GM21515 (cell line): Measurements from ENCODE around the gene AFP.
"Not testable (repeated sequence)": the region's sequence is repeated elsewhere in the genome, so short reads cannot be mapped to it uniquely, and the experiment has no call there.

ENCODE experiments used
- ATAC-seq: cut with Tn5 transposase; IDR thresholded peaks from one replicate; pipeline ENCODE4 v1.9.1; 2021; ENCODE audit not compliant: unreplicated experiment

The AFP gene

GRCh38 chr4:73435984-73436383 lies at the start of gene AFP:
Gene AFP, plus strand, starts transcription at chr4:73436221. Its CDS starts 42 bp downstream, at chr4:73436263.
- no peak for ATAC-seq

GRCh38 chr4:73387552-73387951 lies 48.5 kb upstream of the AFP start:
- ATAC-seq, result no peak

DNA sequence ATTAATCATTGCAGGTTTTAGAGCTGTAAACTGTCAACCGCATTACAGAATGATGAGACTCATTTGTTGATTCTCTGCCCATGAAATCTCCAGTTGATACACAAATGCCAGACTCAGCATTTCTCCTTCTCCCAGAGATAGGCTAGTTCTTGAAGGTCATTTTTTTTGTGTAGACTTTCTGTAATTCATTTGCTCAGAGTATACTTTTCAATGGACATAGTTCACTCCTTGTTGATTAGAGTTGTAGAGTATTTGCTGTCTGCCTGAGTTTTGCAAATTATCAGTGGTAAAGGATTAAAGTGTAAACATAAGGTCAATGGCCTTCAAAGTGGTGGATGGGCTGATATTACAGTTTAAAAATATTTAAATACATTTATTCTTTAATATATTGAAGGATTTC lies 47.1 kb upstream of the AFP start:
- no peak for ATAC-seq

DNA sequence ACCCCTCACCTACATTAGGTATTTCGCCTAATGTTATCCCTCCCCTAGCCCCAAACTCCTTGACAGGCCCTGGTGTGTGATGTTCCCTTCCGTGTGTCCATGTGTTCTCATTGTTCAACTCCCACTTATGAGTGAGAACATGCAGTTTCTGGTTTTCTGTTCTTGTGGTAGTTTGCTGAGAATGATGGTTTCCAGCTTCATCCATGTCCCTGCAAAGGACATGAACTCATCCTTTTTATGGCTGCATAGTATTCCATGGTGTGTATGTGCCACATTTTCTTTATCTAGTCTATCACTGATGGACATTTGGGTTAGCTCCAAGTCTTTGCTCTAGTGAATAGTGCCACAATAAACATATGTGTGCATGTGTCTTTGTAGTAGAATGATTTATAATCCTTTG lies 46.4 kb upstream of the AFP start:
- not testable (repeated sequence) for ATAC-seq

GRCh38 chr4:73391774-73392173 lies 44.2 kb upstream of the AFP start:
- ATAC-seq, result no peak

- no peak for ATAC-seq
Measured at GRCh38 chr4:73392936-73393335, 43.1 kb upstream of the AFP start.

- ATAC-seq, result no peak
Measured at GRCh38 chr4:73396304-73396703, 39.7 kb upstream of the AFP start.

GRCh38 chr4:73396993-73397972 lies 38.7 kb upstream of the AFP start:
- ATAC-seq, result no peak

- ATAC-seq, result no peak
Measured at GRCh38 chr4:73401412-73401811, 34.6 kb upstream of the AFP start.

DNA sequence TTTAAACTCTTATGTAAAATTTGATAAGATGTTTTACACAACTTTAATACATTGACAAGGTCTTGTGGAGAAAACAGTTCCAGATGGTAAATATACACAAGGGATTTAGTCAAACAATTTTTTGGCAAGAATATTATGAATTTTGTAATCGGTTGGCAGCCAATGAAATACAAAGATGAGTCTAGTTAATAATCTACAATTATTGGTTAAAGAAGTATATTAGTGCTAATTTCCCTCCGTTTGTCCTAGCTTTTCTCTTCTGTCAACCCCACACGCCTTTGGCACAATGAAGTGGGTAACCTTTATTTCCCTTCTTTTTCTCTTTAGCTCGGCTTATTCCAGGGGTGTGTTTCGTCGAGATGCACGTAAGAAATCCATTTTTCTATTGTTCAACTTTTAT lies 32.0 kb upstream of the AFP start, which contains the start of gene ALB:
TSS of gene ALB (plus strand) at position 246 of the 400 bp plus-strand sequence. CDS start at position 287, 41 bp downstream.
- ATAC-seq, result no peak

DNA sequence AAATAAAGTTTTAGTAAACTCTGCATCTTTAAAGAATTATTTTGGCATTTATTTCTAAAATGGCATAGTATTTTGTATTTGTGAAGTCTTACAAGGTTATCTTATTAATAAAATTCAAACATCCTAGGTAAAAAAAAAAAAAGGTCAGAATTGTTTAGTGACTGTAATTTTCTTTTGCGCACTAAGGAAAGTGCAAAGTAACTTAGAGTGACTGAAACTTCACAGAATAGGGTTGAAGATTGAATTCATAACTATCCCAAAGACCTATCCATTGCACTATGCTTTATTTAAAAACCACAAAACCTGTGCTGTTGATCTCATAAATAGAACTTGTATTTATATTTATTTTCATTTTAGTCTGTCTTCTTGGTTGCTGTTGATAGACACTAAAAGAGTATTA lies 31.6 kb upstream of the AFP start:
- no peak for ATAC-seq

DNA sequence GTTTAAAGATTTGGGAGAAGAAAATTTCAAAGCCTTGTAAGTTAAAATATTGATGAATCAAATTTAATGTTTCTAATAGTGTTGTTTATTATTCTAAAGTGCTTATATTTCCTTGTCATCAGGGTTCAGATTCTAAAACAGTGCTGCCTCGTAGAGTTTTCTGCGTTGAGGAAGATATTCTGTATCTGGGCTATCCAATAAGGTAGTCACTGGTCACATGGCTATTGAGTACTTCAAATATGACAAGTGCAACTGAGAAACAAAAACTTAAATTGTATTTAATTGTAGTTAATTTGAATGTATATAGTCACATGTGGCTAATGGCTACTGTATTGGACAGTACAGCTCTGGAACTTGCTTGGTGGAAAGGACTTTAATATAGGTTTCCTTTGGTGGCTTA lies 30.9 kb upstream of the AFP start:
- no peak for ATAC-seq

GRCh38 chr4:73406548-73406875 lies 29.5 kb upstream of the AFP start:
- ATAC-seq, result no peak

DNA sequence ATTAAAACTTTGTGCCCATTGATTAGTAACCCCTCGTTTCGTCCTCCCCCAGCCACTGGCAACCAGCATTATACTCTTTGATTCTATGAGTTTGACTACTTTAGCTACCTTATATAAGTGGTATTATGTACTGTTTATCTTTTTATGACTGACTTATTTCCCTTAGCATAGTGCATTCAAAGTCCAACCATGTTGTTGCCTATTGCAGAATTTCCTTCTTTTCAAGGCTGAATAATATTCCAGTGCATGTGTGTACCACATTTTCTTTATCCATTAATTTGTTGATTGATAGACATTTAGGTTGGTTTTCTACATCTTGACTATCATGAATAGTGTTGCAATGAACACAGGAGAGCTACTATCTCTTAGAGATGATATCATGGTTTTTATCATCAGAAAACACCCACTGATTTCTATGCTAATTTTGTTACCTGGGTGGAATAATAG lies 28.8 kb upstream of the AFP start:
- no peak for ATAC-seq

DNA sequence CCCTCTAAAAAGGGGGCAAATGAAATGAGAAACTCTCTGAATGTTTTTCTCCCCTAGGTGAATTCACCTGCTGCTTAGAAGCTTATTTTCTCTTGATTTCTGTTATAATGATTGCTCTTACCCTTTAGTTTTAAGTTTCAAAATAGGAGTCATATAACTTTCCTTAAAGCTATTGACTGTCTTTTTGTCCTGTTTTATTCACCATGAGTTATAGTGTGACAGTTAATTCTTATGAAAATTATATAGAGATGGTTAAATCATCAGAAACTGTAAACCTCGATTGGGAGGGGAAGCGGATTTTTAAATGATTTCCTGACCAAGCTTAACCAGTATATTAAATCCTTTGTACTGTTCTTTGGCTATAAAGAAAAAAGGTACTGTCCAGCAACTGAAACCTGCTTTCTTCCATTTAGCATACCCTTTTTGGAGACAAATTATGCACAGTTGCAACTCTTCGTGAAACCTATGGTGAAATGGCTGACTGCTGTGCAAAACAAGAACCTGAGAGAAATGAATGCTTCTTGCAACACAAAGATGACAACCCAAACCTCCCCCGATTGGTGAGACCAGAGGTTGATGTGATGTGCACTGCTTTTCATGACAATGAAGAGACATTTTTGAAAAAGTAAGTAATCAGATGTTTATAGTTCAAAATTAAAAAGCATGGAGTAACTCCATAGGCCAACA lies 27.7 kb upstream of the AFP start:
- no peak for ATAC-seq

DNA sequence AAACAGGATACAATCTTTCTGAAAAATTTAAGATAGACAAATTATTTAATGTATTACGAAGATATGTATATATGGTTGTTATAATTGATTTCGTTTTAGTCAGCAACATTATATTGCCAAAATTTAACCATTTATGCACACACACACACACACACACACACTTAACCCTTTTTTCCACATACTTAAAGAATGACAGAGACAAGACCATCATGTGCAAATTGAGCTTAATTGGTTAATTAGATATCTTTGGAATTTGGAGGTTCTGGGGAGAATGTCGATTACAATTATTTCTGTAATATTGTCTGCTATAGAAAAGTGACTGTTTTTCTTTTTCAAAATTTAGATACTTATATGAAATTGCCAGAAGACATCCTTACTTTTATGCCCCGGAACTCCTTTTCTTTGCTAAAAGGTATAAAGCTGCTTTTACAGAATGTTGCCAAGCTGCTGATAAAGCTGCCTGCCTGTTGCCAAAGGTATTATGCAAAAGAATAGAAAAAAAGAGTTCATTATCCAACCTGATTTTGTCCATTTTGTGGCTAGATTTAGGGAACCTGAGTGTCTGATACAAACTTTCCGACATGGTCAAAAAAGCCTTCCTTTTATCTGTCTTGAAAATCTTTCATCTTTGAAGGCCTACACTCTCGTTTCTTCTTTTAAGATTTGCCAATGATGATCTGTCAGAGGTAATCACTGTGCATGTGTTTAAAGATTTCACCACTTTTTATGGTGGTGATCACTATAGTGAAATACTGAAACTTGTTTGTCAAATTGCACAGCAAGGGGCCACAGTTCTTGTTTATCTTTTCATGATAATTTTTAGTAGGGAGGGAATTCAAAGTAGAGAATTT lies 26.8 kb upstream of the AFP start:
- no peak for ATAC-seq

DNA sequence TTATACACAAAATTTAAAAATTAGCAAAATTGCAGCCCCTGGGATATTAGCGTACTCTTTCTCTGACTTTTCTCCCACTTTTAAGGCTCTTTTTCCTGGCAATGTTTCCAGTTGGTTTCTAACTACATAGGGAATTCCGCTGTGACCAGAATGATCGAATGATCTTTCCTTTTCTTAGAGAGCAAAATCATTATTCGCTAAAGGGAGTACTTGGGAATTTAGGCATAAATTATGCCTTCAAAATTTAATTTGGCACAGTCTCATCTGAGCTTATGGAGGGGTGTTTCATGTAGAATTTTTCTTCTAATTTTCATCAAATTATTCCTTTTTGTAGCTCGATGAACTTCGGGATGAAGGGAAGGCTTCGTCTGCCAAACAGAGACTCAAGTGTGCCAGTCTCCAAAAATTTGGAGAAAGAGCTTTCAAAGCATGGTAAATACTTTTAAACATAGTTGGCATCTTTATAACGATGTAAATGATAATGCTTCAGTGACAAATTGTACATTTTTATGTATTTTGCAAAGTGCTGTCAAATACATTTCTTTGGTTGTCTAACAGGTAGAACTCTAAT lies 26.0 kb upstream of the AFP start:
- no peak for ATAC-seq

DNA sequence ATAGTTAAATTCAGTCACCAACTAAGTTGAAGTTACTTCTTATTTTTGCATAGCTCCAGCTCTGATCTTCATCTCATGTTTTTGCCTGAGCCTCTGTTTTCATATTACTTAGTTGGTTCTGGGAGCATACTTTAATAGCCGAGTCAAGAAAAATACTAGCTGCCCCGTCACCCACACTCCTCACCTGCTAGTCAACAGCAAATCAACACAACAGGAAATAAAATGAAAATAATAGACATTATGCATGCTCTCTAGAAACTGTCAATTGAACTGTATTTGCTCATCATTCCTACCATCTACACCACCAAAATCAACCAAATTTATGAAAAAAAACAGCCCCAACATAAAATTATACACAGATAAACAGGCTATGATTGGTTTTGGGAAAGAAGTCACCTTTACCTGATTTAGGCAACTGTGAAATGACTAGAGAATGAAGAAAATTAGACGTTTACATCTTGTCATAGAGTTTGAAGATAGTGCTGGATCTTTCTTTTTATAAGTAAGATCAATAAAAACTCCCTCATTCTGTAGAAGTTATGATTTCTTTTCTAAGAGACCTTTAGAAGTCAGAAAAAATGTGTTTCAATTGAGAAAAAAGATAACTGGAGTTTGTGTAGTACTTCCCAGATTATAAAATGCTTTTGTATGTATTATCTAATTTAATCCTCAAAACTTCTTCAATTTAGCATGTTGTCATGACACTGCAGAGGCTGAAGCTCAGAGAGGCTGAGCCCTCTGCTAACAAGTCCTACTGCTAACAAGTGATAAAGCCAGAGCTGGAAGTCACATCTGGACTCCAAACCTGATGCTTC lies 24.9 kb upstream of the AFP start:
- no peak for ATAC-seq

GRCh38 chr4:73411731-73412414 lies 24.1 kb upstream of the AFP start:
- ATAC-seq, result no peak
